ENCODE measurements around the gene TGM1.
A peak's percentile ranks its signal among the peaks of the same experiment; 100 is the strongest.
"Not testable (repeated sequence)": the region's sequence is repeated elsewhere in the genome, so short reads cannot be mapped to it uniquely, and the experiment has no call there.

Gene TGM1

GRCh38 chr14:24234095-24235005, 28.6 kb downstream of the TGM1 start:
- DNase-seq (ENCODE audit: low spot score), result no peak

- DNase-seq (ENCODE audit: low spot score), result no peak
Observed at GRCh38 chr14:24233538-24233866, 29.5 kb downstream of the TGM1 start.

DNA sequence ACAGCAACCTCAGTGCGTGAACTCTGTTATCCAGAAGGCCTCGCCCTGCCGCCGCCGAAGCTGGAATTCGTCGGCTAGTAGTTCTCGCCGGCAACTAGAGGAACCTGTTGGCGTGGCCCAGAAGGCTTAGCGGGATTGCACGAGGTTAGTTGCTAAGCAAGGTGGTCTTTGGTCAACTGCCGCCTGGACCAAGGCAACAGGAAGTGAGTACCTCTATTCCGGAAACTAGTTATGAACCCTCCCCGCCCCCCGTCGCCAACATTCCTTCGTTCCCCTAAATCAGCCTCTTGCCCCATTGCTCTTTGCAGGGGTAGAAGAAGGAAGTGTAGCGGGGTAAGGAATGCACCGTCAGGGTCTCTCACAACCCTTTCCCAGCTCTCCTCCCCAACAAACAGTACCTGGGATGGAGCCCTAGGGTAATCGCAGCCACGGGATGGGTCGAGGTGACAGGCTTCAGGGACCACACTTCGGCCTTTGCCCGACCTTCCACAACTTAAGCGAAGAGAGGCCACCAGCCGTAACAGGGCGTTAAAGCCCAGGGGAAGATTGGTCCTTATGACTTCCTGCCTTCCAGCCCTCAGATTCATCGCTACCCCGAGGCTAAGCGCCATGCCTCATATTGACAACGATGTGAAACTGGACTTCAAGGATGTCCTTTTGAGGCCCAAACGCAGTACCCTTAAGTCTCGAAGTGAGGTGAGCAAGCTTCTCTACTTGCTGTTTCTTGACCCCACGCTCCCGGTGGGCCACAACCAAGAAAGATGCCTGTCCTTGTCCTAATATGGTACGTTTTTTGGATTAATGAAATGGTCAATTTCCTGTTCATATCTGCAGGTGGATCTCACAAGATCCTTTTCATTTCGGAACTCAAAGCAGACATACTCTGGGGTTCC, 30.1 kb downstream of the TGM1 start, which contains the start of gene GMPR2:
TSS of gene GMPR2 (plus strand) at position 285 of the 893 bp plus-strand sequence. CDS start at position 610, 325 bp downstream.
- DNase-seq (ENCODE audit: low spot score), result peak; percentile 63

DNA sequence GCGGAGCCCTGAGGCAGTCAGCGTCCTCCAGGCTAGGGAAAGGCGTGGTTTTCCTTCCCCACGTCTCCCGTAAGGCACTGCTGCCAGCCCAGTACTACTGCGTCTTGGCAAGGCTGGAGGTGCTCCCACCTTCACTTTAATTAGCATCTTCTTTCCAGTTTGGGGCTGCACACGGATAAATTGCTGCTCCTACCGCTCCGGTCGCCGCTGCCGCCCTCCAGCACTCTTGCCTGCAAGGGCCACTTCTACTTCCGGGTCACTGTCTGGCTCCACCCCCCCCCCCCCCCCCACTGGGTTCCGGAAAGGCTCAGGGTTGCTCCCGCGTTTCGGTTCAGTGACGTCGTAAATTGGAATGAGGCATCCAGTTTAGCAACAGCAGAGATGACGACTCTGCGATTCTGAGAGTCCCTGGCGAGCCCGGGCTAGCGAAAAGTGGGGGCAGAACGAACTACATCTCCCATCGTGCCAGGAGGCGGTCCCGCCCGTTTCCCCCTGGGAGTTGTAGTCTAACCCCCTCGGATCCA, 30.8 kb downstream of the TGM1 start, which contains the start of gene NEDD8:
TSS of gene NEDD8 (minus strand) at position 247 of the 524 bp plus-strand sequence. CDS start at position 147, 100 bp downstream.
- DNase-seq (ENCODE audit: low spot score), result peak; percentile 88

- peak; percentile 25 for DNase-seq (ENCODE audit: low spot score)
Observed at GRCh38 chr14:24231263-24232120, 31.5 kb downstream of the TGM1 start.

GRCh38 chr14:24228902-24229301, 34.1 kb downstream of the TGM1 start:
- DNase-seq (ENCODE audit: low spot score), result no peak

DNA sequence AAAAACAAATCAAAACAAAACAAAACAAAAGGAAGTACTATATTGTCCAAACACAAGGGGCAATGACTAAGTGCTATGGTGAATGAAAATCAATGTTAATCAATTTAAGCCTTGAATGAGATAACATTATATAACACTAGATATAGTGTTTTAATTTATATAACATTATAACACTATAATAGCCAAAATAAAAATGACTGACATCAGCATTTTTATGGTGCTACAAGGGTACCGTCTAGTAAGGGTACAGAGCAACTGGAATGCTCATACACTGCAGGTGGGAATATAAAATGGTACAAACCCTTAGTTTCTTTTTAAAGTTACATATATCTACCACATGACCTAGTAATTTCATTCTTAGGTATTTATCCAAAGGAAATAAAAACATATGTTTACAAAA, 36.5 kb downstream of the TGM1 start:
- no peak for DNase-seq (ENCODE audit: low spot score)

DNA sequence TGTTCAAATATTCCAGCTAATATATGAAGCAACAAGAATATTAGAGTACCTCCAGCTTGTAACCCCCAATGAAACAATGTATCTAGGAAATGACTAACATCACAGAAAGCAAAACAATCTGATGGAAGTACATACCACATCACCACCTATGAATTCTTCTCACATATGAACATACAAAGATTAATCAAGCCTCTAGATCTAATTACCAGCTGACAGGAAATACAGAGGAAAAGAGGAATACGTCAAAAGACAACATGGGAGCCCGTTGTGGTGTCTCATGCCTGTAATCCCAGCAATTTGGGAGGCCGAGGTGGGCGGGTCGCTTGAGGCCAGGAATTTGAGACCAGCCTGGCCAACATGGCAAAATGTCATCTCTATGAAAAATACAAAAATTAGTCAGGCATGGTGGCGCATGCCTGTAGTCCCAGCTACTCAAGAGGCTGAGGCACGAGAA, 38.3 kb downstream of the TGM1 start:
- DNase-seq (ENCODE audit: low spot score), result no peak

- not testable (repeated sequence) for DNase-seq (ENCODE audit: low spot score)
Observed at GRCh38 chr14:24222987-24223386, 40.0 kb downstream of the TGM1 start.

GRCh38 chr14:24219521-24219920, 43.5 kb downstream of the TGM1 start:
- no peak for DNase-seq (ENCODE audit: low spot score)

DNA sequence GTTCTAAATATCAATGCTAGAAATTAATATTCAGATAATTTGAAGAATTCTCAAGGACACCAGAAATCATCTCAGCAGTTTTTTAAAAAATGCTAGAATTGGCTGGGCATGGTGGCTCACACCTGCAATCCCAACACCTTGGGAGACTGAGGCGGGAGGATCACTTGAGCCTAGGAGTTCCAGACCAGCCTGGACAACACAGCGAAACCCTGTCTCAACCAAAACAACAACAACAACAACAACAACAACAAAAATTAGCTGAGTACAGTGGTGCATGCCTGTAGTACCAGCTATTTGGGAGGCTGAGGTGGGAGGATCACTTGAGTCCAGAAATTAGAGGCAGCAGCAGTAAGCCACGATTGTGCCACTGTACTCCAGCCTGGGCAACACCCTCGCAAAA, 43.9 kb downstream of the TGM1 start:
- no peak for DNase-seq (ENCODE audit: low spot score)

- DNase-seq (ENCODE audit: low spot score), result not testable (repeated sequence)
Observed at GRCh38 chr14:24216876-24217275, 46.1 kb downstream of the TGM1 start.

DNA sequence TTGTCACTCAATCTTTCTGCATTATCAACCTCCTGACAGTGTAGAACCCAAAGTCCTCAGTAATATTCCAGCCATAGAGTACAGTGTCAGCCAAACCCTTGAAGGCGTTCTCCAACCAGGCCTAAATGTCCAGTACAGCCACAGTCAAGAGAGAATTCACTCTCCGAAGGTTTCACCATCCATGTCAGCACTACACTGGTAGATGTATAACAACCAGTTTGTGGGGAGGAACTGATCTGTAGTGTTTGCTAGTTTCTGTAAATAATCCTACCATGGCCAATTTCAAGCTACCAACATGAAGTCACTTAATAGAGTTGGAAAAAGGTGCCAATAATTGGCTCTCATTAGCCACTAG, 46.7 kb downstream of the TGM1 start:
- DNase-seq (ENCODE audit: low spot score), result no peak

DNA sequence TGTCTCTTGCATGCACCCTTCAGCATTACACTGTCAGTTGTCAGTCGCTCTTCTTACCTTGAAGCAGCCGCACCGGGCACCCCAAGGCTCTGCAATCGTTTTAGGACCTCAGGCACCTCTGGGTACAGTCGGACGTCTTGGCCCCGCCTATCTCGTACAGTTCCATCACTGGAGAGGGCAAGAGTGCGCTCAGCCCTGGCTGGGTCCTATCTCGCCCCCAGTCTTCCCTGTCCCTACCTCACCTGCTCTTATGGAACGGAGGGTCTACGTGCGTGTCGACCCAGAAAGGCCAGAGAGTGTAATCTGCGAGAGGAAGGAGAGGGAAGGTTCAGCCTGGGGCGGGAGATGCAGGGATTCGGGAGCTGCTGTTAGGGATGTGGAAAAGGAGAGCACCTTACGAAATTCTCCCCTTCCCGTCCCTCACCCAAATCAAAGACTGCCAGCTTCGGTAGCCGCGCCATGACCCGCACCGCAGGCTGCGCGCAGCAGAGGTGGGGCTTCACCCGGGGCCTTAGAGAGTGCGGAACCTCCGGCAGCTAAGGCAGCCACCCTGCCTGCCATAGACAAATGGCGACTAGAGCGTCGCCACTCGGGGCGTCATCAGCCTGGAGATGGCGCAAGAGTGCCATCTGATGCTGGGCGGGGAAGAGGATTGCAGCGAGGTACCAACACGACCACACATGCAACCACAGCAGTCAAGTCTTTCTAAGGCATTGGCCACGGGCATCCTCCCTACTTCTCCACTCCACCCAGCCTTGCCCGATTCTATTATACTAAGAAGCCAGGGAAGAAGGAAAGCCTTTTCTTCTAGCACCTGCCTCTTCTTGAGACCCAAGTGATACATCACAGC, 47.3 kb downstream of the TGM1 start, which contains the start of gene MDP1:
TSS of gene MDP1 (minus strand) at position 572 of the 850 bp plus-strand sequence. CDS start at position 461, 111 bp downstream.
- DNase-seq (ENCODE audit: low spot score), result peak; percentile 93

DNA sequence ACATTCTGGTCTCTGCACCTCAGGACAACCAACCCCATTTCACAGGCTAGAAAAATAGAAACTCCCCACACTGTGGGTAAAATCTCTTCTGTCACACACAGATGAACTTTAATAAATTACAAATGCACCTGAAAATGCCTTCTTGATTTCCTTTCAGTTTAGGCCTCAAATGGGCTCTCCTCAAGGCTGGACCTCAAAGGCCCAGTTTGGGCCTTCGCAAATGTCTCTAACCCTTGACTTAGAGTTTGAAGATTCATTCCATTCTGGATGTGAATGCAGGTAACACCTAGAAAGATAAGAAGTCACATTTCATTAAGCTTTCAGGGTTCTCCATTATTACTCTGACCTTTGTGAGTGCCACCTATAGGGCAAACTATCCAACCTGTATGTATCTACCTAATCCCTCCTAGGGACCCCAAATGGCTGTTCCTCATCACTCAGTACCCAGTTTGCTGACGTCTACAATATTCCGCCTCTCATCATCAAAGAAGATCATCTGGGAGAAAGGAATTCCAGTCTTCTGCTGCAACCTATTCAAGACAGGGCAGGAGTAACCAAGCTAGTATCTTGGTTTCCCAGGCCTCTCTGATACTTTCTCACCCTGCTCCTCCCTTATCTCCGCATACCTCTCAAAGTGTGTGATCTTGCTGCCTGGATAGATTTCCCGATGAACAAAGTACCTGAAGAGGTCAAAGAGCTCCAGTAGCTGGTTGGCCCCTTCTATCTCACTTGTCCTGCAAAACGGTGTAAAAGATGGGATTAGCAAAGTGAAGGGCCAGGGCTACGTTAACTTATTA, 48.9 kb downstream of the TGM1 start:
- DNase-seq (ENCODE audit: low spot score), result peak; percentile 14

- DNase-seq (ENCODE audit: low spot score), result peak; percentile 97
Observed at GRCh38 chr14:24212924-24213865, 49.8 kb downstream of the TGM1 start, which contains the start of gene CHMP4A. CHMP4A (minus strand) TSS chr14:24213488; CDS start chr14:24213439, 49 bp downstream.

DNA sequence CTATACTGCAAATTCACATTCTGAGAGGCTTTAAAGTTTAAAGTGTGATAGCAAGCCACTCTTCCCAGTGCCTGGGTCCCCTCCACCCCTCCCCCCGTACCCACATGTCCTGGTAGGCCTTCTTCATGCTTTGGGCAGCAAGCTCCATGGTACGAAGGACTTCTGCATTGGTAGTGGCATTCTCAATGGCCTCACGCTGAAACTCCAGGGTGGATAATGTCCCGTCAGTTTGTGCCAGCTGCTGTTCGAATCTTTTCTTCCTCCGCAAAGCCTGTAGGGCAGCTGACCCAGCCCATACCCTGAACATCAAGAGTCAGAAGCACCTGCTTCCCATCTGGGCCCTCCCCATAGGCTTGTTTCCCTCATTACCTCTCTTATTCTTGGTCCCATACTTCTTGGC, 51.7 kb downstream of the TGM1 start:
- DNase-seq (ENCODE audit: low spot score), result no peak

DNA sequence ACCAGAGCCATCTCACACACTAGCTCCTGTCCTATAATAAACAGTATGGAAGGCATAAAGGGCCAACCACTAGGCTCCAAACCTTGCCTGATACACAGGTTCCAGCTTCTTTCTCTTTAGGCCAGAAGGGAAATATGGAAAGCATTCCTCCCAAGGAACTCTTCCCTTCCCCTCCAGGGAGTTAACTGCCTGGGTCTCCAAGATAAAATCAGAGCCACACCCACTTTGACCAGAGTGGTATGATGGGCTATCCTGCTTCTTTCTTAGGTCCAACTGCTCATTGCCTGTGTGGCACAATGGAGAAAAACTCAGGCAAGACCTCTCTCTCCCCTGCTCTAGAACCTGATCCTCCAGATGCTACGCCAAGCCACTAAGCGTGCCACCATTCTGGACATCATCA, 55.4 kb downstream of the TGM1 start:
- no peak for DNase-seq (ENCODE audit: low spot score)
